HS-5 (cell line): ENCODE results near the gene GOSR1.
"Not testable (repeated sequence)": the region's sequence is repeated elsewhere in the genome, so short reads cannot be mapped to it uniquely, and the experiment has no call there.

Experiments used
- DNase-seq: peaks from one replicate; pipeline ENCODE4 v3.0.0-alpha.2; 2012; ENCODE audit warnings: low read depth

Gene GOSR1

GRCh38 chr17:30505868-30506417, 28.7 kb downstream of the GOSR1 start:
- no peak for DNase-seq

DNA sequence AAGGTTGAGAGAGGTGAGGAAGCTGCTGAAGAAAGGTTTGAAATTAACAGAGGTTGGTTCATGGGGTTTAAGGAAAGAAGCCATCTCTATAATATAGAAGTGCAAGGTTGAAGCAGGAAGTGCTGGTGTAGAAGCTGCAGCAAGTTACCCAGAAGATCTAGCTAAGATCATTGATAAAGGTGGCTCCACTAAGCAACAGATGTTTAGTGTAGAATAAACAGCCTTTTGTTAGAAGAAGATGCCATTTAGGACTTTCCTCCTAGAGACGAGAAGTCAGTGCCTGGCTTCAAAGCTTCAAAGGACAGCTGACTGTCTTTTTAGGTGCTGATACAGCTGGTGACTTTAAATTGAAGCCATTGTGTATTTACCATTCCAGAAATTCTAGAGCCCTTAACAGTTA, 29.3 kb downstream of the GOSR1 start:
- no peak for DNase-seq

DNA sequence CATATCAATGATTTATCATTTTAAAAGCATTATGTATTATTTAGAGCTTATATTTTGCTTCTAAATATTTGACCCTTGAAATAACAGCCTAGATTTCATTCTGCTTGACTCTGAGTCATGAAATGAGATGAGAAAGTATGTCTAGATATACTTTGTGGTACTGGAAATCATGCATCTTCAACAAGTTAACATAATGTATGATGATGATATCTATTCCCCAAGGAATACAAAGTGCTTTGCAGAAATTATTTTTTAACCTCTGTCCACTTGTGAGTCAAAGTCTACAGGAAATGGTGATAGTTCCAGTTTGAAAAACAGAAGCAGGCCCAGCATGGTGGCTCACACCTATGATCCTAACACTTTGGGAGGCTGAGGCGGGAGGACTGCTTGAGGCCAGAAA, 36.1 kb downstream of the GOSR1 start:
- DNase-seq, result no peak

DNA sequence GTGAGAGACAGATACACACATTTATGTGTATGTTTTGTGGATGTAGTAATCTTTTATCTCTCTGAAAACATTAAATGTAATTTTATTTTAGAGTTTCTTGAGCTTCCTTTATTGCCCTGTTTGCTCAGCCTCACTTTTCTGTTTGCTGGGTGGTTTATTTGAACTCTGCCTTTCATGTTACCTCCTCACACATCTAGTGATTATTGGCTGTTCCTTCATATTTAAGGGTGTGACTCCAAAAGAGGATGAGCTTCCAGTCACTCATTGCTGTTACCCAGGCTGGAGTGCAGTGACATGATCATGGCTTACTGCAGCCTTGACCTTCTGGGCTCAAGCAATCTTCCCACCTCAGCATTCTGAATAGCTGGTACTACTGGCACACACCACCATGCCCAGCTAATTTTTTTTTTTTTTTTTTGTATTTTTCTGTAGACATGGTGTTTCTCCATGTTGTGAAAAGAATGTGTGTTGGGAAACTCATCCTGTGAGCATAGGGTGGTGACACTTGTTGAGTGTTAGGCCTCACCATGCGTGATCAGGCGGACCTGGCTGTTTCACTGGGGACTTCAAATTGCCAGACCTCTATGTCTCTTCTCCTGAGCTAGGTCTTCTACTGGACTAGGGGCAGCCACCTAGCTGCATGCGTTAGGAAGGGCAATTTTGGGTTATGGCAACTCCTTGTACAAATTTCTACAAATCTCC, 37.8 kb downstream of the GOSR1 start:
- no peak for DNase-seq

DNA sequence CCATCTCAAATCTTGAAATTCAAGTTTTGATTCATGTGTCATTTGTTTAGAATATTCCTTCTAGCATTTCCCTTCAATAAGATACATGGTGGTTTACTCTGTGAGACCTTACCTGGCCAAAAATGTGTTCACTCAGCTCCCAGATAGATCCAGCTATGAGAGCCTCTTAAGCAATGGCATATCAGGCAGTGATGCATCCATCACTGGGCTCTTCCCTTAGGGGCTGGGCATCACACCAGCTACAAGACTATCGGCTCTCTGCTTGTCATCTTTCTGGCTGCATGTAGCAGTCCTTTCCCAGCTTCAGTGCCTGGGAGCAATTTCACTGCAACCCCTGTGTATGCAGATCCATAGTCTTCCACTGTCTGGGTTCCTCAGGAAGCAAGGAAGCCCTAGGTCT, 40.6 kb downstream of the GOSR1 start:
- DNase-seq, result no peak

DNA sequence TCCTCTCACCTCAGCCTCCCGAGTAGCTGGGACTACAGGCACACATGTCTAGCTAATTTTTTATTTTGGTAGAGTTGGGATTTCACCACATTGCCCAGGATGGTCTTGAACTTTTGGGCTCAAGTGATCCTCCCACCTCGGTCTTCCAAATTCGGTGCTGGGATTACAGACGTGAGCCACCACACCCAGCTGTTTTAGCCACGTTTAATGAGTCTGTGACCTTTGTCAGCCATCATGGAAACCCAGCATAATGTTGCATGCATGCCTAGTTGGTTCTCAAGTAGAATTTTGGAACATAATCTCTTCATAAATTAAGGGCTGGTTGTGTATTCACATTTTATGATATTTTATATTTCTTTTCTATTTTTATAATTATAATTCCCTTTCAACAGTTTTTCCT, 42.0 kb downstream of the GOSR1 start:
- DNase-seq, result no peak

- peak; percentile 75 for DNase-seq
These were observed 42.5 kb downstream of the GOSR1 start for GRCh38 chr17:30519707-30520106.

- DNase-seq, result peak; percentile 38
These were observed 43.2 kb downstream of the GOSR1 start for GRCh38 chr17:30520436-30520835.

DNA sequence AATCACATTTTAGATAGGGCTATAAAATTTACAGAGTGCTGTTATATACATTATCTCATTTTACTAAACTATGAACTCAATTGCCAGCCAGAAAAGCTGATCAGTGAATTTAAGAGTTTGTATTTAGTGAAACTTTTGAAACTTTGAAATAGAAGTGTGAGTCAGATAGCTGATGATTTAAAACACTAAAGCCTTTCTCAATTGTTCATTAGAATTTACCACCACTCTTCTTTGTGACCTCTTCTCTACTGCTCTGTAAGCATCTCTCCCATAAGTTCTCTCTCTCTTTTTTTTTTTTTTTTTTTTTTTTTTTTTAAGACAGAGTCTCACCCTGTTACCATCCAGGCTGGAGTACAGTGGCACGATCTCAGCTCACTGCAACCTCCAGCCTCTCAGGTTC, 43.7 kb downstream of the GOSR1 start:
- no peak for DNase-seq

DNA sequence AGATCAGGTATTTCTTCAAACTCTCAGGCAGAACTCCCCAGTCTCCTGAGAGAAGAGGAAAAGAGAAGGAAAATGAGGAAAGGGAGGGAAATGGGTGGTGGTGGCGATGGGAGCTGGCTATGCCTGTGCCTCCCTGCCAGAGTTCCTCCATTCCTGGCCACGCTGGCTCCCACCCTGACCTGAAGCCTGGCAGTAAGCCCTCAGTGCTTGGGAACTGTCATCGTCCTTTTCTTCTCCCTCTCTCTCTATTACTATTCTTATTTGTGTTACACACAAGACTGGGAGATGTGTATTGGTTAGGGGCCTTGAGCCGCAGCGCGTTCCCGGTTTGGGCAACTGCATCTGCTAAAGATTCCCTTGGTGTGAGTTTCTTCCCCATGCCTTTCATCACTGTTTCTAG, 44.6 kb downstream of the GOSR1 start:
- no peak for DNase-seq

DNA sequence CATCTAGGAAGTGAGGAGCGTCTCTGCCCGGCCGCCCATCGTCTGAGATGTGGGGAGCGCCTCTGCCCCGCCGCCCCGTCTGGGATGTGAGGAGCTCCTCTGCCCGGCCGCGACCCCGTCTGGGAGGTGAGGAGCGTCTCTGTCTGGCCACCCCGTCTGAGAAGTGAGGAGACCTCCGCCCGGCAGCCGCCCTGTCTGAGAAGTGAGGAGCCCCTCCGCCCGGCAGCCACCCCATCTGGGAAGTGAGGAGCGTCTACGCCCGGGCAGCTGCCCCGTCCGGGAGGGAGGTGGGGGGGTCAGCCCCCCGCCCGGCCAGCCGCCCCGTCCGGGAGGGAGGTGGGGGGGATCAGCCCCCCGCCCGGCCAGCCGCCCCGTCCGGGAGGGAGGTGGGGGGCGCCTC, 46.0 kb downstream of the GOSR1 start:
- not testable (repeated sequence) for DNase-seq

DNA sequence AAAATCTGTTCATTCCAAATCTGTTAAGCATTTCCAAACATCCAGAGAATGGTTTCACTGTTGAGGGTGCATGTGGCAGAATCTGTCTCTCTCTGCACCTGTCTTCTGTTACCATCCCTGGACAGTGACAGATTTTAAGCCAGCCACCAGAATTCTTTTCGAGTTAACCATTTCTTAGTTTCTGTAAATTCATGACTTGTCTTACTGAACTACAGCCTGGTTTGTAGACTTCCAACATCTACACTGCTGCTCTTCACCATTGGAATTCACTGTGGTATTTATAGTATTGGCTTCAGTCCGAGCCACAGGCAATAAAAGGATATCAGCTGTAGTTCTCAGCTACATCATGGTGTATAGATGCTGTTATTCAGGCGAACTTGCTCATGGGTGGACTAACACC, 47.6 kb downstream of the GOSR1 start:
- DNase-seq, result no peak

DNA sequence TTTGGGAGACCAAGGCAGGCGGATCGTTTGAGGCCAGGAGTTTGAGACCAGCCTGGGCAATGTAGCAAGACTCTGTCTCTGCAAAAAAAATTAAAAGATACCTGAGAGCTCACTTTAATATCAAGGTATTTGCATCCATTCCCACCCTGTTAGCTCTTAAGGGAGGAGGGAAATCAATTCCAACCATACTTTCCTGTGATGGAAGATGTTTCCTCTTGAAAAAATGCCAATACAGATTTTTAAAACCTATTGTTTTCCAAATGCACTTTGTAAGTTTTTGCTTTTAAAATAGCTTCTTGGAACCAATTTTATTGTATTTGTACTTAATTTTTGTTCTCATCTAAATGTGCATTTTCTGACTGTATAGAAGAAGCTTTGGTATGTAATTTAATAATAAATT, 49.2 kb downstream of the GOSR1 start:
- DNase-seq, result no peak

DNA sequence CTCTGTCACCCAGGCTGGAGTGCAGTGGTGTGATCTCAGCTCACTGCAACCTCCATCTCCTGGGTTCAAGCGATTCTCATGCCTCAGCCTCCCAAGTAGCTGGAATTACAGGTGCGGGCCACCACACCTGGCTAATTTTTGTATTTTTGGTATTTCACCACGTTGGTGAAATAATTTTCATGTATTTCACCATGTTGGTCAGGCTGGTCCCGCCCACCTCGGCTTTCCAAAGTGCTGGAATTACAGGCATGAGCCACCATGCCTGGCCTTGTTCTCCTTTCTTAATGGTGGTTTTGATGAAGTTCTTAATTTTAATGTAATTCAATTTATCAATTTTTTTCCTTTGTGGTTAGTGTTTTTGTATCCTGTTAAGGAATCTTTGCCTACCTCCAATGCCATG, 51.5 kb downstream of the GOSR1 start:
- DNase-seq, result not testable (repeated sequence)

- DNase-seq, result peak; percentile 36
These were observed 53.3 kb downstream of the GOSR1 start for GRCh38 chr17:30530346-30531025.

DNA sequence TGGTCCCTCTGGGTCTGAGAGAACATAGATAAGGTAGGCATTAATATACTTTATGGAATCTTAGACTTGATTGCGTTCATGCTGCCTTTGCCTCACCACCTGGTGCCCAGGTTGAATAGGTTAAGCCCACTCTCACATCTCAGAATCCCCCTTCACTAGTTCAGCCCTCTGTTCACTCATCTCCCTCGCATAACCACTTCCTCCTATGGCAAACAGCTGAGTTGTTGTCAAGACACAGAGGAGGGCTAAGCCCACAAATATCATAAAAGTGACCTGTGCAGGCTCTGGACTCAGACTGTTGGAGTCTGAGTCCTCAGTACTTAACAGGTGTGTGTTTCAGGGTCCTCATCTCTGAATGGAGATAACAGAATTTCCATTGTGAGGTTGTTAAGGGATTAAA, 55.7 kb downstream of the GOSR1 start:
- DNase-seq, result no peak

GRCh38 chr17:30534298-30534697, 57.1 kb downstream of the GOSR1 start:
- DNase-seq, result no peak

DNA sequence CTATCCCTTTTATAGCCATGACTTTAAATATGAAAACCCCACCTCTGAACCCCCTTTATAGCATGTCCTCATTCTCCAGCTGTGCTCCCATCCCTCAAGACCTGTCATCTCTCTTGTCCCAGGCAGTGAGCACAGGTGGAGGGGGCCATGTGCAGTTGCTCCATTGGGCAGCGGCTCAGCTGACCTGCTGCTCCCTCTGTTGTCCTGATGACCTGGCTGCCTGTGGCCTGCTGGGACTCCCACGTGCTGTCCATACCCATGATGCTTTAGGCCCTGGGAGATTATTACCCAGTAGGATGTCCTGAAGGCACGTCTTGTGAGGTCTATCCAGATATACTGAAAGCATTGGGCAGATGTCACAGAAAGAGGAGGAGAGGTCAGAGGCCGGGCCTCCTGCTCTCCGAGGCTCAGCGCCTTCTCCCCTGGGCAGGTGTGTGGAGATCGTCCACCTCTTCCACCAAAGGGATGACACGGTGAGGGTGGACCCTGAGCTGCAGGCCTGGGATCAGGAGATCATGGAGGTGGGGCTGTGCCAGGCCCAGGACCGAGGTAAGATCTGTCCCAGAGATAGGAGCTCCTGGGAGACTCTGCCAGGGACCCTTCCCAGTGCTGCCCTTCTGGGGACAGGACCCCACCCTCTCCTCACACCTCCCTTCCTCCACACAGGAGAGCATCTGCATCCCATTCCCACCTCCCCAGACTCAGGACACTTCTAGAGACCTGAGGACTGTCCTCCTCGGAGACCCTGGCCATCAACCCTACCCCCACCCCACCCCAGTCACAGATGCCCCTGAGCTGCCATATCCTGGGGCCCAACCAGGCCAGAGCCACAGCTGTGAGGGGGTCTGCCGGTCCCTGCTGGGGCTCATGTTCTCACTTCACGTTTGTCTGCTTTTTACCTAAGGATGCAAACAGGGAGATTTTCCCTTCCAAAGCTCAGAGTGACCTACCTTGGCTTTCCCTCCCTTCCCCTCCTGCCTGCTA, 58.0 kb downstream of the GOSR1 start:
- DNase-seq, result no peak

GRCh38 chr17:30536846-30537245, 59.6 kb downstream of the GOSR1 start:
- not testable (repeated sequence) for DNase-seq

- not testable (repeated sequence) for DNase-seq
These were observed 60.5 kb downstream of the GOSR1 start for GRCh38 chr17:30537667-30538066.

- no peak for DNase-seq
These were observed 64.6 kb downstream of the GOSR1 start for GRCh38 chr17:30541802-30542201.

DNA sequence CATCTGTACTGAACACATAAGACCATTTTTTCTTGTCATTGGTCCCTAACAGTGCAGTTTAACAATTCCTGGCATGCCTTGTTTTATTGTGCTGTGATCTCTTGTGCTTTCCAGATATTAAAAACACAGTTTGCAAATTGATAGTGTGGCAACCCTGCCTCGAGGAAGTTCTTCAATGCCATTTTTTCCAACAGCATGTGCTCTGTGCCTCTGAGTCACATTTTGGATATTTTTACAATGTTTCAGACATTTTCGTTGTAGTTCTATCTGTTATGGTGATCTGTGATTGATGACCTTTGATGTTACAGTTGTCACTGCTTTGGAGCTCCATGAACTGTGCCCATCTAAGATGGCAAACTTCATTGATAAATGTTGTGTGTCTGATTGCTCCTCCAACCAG, 66.2 kb downstream of the GOSR1 start:
- DNase-seq, result no peak
